HG02852 (cell line): Measurements from ENCODE around the gene FXYD2.
"Not testable (repeated sequence)": the region's sequence is repeated elsewhere in the genome, so short reads cannot be mapped to it uniquely, and the experiment has no call there.

Source experiments
- ATAC-seq: cut with Tn5 transposase; IDR thresholded peaks from one replicate; pipeline ENCODE4 v1.9.1; 2021; ENCODE audit warnings: mild to moderate bottlenecking, moderate library complexity; ENCODE audit not compliant: unreplicated experiment

The FXYD2 gene

GRCh38 chr11:117822074-117823033 lies 2.2 kb downstream of the FXYD2 start:
- ATAC-seq: no peak

DNA sequence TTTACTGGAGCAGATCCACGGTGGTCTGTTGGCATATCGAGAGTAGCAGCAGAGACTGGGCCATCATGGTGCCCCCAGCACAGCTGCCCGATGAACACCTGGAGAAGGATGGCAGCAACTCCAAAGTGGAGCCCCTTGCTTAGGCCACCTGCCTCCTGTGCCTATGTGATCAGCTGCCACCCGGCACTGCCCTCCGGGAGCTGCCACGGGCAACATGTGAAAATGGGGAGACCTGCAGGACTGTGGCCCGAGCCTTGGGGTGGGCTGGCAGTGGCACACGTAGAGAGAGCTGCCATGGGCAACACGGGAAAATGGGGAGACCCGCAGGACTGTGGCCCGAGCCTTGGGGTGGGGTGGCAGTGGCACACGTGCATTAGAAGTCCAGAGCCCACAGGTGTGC lies 3.1 kb downstream of the FXYD2 start:
- no peak for ATAC-seq

- no peak for ATAC-seq
These were observed 4.0 kb downstream of the FXYD2 start for GRCh38 chr11:117820516-117820915.

DNA sequence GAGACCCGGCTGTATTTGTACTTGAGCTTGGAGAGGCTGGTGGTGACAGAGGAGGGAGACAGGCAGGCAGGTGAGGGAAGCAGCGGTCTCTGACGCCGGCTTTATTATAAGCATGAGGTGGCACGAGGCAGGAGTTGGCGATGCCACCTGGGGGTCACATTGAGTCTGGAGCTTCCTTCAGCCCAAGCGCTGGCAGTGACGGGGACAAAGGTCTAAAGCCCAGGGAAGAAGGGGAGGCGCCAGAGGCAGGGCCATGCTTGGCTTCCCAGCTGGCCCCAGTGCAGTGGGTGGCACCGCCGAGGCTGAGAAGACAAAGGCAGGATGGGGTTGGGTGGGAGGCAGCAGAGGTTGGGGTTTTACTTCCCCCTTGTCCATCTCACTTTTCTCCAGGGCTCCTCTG lies 4.5 kb downstream of the FXYD2 start:
- ATAC-seq: no peak

DNA sequence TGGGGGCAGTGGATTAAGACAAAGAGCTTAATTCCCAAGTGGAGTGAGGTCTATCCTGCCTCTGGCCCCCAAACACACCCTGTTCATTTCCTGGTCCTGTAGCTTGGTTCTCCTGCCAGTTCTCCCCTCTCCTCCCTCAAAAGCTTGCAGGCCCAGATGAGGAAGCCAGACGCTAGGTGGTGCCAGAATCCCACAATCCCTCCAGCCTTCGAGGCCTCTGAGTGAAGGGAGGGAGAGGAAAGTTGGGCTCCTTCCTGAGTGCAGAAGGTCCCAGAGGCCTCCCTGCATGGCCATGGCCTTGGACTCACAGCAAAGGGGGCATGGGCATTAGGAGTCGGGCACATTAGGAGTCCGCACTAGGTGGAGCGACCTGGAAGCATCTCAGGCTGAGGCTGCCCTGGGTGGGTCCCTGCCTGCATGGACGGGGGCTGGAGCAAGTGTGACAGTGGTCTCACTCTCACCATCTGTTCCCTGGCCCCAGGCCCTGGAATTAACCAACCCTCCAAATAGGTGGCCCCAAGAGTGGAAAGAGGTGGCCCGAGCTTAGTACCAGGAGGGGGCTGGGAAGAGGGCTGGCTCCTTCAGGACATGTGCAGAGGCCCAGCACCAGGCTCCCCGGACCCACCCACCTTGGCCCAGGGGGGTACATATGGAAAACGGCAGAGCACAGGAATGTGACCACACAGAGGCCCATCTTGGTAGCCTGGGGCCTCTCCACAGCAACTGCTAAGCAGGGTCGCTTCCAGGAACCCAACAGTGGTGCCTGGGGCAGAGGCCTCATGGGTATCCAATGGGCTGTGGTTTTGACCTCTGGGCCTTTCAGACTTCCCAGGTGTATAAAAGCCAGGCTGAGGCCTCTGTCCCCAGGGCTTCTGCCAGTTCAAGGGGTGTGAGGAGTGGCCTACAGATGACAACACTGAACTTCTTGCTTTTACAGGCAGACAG lies 5.2 kb downstream of the FXYD2 start:
- no peak for ATAC-seq

GRCh38 chr11:117818041-117818873 lies 6.3 kb downstream of the FXYD2 start:
- ATAC-seq: peak; percentile 24

DNA sequence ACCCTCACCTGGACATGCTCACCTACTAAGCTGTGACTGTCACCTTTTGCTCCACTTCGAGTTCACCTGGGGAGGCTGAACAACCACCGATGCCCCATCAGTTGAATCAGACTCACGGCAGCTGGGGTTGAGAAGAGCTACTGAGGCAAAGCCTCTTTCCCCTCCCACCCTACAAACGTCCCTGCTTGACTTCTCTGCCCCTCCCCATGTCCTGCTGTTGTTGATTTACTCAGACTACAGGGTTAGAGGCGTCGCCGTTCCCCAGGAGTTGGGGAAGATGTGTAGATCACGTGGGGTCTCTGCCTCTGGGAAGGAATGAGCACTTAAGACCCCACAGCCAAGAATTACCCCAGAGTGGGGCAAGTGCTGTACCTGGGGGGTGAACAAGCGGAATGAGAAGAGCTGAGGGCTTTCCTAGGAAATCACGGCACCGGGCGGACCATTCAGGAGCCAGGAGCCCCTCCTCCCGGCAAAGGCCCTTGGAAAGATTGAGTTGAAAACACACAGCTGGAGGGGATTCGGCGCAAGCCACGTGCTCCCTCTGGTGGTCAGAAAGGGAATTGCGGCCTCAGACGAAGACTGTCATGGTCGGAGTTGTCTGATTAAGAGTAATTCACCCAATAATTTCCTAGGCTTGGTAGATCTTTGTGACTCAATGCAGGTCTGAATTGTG lies 7.0 kb downstream of the FXYD2 start:
- ATAC-seq: peak; percentile 34

GRCh38 chr11:117816846-117817367 lies 7.6 kb downstream of the FXYD2 start:
- ATAC-seq: no peak

DNA sequence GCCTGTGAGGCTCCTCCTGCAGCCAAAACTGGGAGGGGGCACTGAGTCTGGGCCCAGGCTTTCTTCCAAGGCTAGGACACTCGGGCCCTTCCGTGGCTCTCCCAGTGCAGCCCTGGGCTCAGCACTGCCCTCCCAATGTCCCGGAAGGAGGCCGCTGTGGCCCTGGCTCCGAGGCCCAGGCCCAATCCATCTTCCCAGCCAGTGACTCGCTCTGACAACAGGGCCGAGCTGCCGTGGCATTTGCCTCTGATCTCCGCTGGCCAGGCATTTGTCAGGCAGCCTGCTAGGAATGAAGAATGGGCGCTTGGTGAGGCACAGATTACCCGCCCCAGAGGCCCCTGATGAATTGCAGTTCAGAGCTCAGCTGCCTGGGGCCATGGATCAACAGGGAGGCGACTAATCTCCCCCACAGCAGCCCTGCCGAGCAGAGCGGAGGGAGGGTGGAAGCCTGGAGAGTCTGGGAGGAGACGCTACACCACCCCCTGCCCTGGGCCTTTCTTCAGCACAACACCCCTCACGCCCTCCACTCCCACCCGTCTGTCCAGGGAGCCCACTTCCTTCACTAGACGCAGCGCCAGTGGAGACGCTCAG lies 8.3 kb downstream of the FXYD2 start:
- no peak for ATAC-seq

DNA sequence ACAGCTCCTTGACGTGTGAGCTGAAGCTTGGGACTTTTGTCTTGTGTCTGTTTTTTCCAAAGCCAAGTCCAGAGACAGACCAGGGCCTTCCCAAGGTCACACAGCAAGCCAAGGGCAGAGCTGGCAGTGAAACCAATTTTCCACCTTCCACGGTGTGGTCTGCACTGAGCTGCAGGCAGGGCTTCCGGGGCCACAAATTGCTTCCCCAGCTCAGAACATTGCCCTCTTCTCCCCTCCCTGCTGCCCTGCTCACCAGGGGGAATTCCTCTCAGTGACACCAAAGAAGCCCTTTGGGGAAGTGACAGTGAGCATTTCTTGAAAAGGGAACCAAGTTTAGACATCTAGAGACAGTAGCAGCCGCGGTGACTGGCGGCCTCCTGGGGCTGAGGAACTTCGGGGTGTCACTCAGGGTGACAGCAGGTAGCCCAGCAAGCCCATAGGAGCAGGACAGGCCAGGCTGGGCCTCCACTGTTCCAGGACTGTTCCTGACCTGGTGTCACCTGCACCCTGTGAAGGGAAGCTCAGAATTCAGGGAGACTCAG lies 9.2 kb downstream of the FXYD2 start:
- ATAC-seq: peak; percentile 65

DNA sequence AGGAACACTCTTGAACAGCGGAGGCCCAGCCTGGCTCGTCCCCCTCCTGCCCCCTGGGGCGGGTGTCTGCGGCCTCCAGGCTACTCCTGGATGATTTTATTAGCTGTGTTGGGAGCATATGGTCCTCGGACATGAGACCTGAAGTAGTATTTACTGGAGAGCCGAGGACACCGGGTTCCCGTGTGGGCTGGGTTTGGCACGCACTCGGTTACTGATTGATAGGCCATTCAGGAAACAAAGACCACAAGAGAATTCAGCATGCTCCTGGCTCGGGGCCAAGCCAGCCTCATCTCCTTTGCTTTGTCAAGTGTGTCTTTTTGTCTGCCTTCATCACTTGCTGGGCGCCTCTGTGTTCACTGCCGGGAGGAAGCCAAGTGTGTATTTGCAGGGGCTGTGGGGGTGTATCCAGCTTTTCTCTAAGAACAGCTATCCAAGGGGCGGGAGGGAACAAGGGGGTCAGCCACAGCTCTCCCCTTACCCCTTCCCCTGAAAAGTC lies 9.7 kb downstream of the FXYD2 start:
- peak; percentile 34 for ATAC-seq

- ATAC-seq: no peak
These were observed 10.3 kb downstream of the FXYD2 start for GRCh38 chr11:117814204-117814765.

GRCh38 chr11:117810056-117810451 lies 14.5 kb downstream of the FXYD2 start:
- ATAC-seq: not testable (repeated sequence)

GRCh38 chr11:117809236-117810055 lies 15.1 kb downstream of the FXYD2 start:
- ATAC-seq: no peak

GRCh38 chr11:117808784-117809183 lies 15.8 kb downstream of the FXYD2 start:
- ATAC-seq: no peak

DNA sequence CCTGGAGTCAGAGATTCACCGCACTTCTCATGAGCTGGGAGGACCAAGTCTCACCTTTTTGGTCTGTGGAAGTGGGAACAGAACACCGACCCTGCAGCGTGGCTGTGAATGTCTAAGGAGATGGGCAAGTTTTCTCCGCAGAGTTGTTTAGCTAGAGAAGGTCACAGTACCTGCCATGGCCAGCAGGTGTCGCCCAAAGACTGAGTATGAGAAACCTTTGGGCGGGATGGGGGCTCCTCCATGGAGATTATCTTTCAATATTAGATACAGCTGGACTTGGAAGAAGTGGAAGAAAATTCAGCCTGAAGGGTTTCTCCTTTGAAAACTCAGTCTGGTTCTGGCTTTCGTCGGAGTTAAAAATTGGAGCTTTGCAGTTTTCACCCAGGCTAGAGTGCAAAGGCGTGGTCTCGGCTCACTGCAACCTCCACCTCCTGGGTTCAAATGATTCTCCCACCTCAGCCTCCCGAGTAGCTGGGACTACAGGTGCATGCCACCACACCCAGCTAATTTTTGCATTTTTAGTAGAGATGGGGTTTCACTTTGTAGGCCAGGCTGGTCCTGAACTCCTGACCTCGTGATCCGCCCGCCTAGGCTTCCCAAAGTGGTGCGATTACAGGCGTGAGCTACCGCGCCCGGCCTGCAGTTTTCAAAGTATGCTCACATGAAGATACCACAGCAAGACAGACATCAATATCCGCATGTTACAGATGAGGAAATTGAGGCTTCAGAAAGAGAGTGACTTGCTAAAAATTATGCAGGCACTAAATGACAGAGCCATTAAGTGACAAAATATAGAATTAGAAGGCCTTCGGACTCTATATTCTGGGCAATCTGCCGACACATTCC lies 16.8 kb downstream of the FXYD2 start:
- no peak for ATAC-seq

GRCh38 chr11:117806846-117807245 lies 17.7 kb downstream of the FXYD2 start:
- ATAC-seq: no peak
